DOHH2 (cell line): ENCODE measurements around the gene RUFY1.
"Not testable (repeated sequence)": the region's sequence is repeated elsewhere in the genome, so short reads cannot be mapped to it uniquely, and the experiment has no call there.

ENCODE experiments used
- CTCF ChIP-seq: fragments of 200-600 bp; sonication (generic); IDR thresholded peaks from one replicate; pipeline ENCODE4 v1.5.1; 2014; ENCODE audit warnings: antibody characterized with exemption, mild to moderate bottlenecking, low read depth, low read length; ENCODE audit not compliant: poor library complexity, severe bottlenecking
- EZH2phosphoT487 ChIP-seq: fragments of 200-600 bp; sonication (generic); IDR thresholded peaks from 2 replicates; pipeline ENCODE4 v1.6.1; 2017; ENCODE audit warnings: borderline replicate concordance, mild to moderate bottlenecking, antibody characterized with exemption, low read length, moderate library complexity, mixed read lengths

GRCh38 chr5:179639296-179639695 is 88.9 kb downstream of the RUFY1 start:
- not testable (repeated sequence) for TF ChIP-seq CTCF, EZH2phosphoT487
